ENCODE measurements around the gene ADCY3. TPM values are rescaled to one million over a fixed set of nuclear protein-coding genes. Genes with fewer than 3 reads are reported as not detected.

ADCY3 gene
- total and polyA plus RNA-seq, 2 of the 4 experiments (the other 2 are of a cell fraction): 17.4 to 46.1 TPM

- Histone ChIP-seq H3K9me1 (ENCODE audit: insufficient read depth, low read length) (peaks cover 14% of the 10 kb centered on the region), H3K18ac (ENCODE audit: low read depth, low read length) (no peak overlapping the region), H4K8ac (ENCODE audit: low read depth in 2 of 2, low read length in 2 of 2) (peak overlapping the region in 1 of 2 experiments; percentile 11; a peak in 1 of 4 replicates), H4K91ac (ENCODE audit: insufficient read depth, low read depth, low read length) (no peak overlapping the region), H3K23ac (ENCODE audit: low read depth, low read length) (peak overlapping the region; percentile 31; the same call in 1 of the 2 replicates), H3K27ac (ENCODE audit: insufficient read depth, low read length) (peak overlapping the region; percentile 17; the same call in 1 of the 2 replicates), H3K4ac (ENCODE audit: low read depth, low read length) (peak overlapping the region; percentile 15; the same call in 1 of the 2 replicates), H3K4me2 (ENCODE audit: low read depth, low read length) (no peak overlapping the region), H2BK20ac (ENCODE audit: low read depth, low read length) (0 out of 2 replicates have a peak overlapping the region, but pooled peaks have one; percentile 33), H3K4me1 (ENCODE audit: control insufficient read depth, insufficient read depth, low read length) (peaks cover 17% of the 10 kb centered on the region), H2AK5ac (ENCODE audit: low read depth, low read length) (peak overlapping the region; percentile 13; the same call in 1 of the 2 replicates), H3K4me3 (ENCODE audit: insufficient read depth, low read depth, low read length) (no peak overlapping the region), H3K36me3 (ENCODE audit: control insufficient read depth, insufficient read depth, low read length) (peaks cover 18% of the 10 kb centered on the region), H2BK5ac (ENCODE audit: low read depth, low read length, poor library complexity, severe bottlenecking) (peak overlapping the region; percentile 69), H3K27me3 (ENCODE audit: control insufficient read depth, insufficient read depth, low read length) (no peaks in the 10 kb centered on the region), H4K5ac (ENCODE audit: low read depth, low read length) (no peak overlapping the region), H2AK9ac (replicated peaks; ENCODE audit: low read depth, low read length, poor library complexity) (no peak overlapping the region), H2AFZ (replicated peaks; ENCODE audit: low read length, poor library complexity) (no peak overlapping the region), H3K56ac (ENCODE audit: extremely low read depth, insufficient read depth, low read length) (no peak overlapping the region), H3K14ac (replicated peaks; ENCODE audit: low read depth, low read length) (no peak overlapping the region), H4K20me1 (ENCODE audit: insufficient read depth, low read length) (peaks cover 10% of the 10 kb centered on the region; the same call in 1 of the 2 replicates), H3K9ac (ENCODE audit: low read depth, low read length) (no peak overlapping the region), H2BK15ac (ENCODE audit: low read depth, low read length) (peak overlapping the region; percentile 7; the same call in 1 of the 3 replicates), H3K9me3 (ENCODE audit: control insufficient read depth, insufficient read depth, low read length) (no peaks in the 10 kb centered on the region), H3K79me1 (ENCODE audit: low read depth in 1 of 2, low read length in 2 of 2) (peaks cover 40 to 54% of the 10 kb centered on the region in 2 experiments), H2BK120ac (ENCODE audit: low read depth, low read length) (peak overlapping the region; percentile 58; the same call in 1 of the 2 replicates)
- BruUV-seq (replicated peaks): no TSS peak
- in situ Hi-C loops (cut with MboI; ENCODE audit: low sequenced_read_pairs): no loop called here
- POLR2A ChIA-PET (ENCODE audit: unreplicated experiment): no interaction called here
- intact Hi-C loops (cut with micrococcal nuclease): no loop called here
- DNase-seq: no peak
- dilution Hi-C loops (cut with HindIII; ENCODE audit: low sequenced_read_pairs, unreplicated experiment): no loop called here
- CTCF ChIA-PET: no interaction called here
- ATAC-seq (ENCODE audit: low read depth): no peak
- TF ChIP-seq CEBPB (IDR thresholded peaks at IDR 0.05; ENCODE audit: low read depth, low read length) (no peak), SMC3 (IDR thresholded peaks at IDR 0.05; ENCODE audit: low read depth, low read length) (no peak), MAZ (IDR thresholded peaks at IDR 0.05; ENCODE audit: borderline replicate concordance, low read depth, low read length) (no peak), MXI1 (IDR thresholded peaks at IDR 0.05; ENCODE audit: borderline replicate concordance, low read depth, low read length) (no peak), RFX5 (IDR thresholded peaks at IDR 0.05; ENCODE audit: low read depth, low read length) (no peak), CTCF (conservative IDR thresholded peaks at IDR 0.05; ENCODE audit: low read depth, low read length) (no peak), ELK1 (IDR thresholded peaks at IDR 0.05; ENCODE audit: borderline replicate concordance, low read depth, low read length) (no peak), RAD21 (IDR thresholded peaks at IDR 0.05; ENCODE audit: low read length) (no peak)
- WGBS, 2 experiments (ENCODE audit: extremely low coverage in 2 of 2, insufficient read length in 1 of 2): no CpG with 5 or more reads among the region's 4 CpGs
These were observed 104.9 kb downstream of the ADCY3 start for GRCh38 chr2:24815171-24815570.

Measured in IMR-90 (cell line).